HL-60/S4 (cell line): ENCODE measurements around the gene RFX4.

Experiments used
- in situ Hi-C: fragments of 300-500 bp; cut with MboI; formaldehyde crosslinking; loops from 2 replicates; pipeline ENCODE4 v1.14.3; 2022; ENCODE audit warnings: low sequenced_read_pairs

Gene RFX4

DNA sequence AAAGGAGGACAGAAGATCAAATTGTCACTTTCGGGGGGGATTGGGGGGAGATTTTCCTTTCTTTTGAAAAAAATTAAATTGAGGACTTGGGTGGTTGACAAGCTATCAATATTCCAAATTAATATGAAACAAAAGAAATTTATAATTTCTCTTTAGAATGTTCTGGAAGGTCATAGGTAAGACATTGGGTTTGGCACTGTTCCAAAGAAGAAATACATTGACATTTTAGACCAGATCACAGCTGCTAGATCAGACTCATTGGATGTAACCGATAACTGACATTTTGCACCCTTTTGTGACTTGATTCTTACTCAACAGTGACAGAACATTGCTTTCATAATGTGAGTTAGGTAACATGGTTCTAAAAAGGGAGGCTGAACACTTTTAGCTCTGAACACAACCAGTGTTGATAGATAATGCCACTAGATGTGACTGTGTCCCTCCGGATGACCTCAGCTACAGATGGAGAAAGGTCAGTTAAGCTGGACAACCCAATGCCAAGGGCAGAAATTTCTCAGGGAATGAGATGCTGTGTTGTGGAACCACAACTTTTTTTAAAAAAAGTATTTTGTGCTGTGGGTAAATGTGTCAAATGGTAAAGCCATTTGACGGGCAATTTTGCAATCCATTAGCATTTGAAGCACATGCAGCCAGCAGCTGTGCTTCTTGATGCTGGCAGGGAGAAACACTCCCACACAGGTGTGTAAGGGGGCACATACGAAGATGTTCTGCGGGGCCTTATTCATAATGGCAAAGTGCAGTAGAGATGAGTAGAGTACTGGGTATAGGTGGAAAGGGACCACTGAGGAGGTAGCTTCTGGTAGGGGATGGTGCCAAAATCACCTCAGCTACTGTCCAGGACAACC is 62.9 kb downstream of the RFX4 start:
- in situ Hi-C loops = no loop called here

DNA sequence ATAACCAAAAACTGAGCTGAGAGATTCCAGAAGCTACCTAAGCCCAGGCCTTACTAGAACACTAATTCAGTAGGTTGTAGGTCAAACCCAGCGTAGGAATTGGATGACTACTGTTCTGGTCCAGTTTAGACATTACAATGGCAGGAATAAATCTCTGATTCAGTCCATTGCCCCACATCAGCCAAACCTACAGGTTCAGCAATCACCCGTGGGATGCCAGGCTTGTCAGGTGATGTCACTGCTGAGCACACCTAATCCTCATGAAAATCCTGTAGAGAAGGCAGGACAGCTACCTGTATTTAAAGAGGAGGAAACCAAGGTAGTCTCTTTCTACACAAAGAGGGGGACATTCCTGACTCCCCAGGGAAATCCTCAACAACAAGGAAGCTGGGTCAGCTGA is 63.7 kb downstream of the RFX4 start:
- in situ Hi-C loops = no loop called here

DNA sequence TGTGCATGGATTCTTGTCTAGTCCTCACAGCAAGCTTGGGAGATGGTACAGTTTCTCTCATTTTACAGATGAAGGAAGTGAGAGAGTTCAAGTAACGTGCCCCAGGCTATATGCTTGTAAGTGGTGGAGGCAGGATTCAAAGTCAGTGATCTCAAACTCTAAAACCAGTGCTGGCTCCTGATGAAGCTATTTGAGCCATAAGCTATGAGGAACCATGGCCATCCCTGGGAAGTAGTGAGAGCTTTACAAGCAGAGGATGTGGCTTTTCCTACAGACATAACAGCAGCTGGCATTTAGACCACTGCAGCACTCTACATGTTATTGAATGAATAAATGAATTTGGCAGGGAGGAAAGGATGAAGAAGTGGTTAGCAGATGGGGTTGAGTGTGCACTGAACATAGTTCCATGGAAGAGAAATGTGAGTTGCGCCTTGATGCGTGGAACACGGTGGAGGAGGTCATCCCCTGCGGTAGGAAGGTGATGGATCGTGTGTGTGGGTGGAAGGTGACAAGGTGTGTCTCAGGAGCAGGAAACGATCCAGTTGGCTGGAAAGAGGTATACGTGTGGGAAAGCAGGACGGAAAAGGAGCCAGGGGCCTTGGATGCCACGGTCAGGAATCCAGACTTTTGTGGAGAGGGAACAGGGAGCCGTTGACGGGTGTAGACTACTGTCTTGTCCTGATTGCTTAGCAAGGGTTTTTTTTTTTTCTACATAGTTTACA is 65.2 kb downstream of the RFX4 start:
- in situ Hi-C loops = no loop called here

DNA sequence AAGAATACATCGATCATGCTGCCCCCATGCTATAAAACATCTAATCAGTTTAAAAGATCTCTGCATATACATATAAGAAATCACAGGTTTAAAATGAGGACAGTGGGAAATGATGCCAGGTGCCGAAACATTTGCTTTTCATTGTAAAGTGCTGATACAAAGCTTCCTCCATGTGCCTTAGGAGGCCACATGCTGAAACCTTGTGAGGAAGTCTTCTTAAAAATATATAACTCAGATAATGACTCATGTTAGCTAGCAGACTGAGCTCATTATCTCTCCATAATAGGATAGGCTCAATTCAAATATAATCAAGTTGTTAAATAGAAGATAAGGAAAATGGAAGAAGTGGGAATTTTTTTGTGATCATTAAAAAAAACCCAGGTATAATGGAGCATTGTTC is 65.9 kb downstream of the RFX4 start:
- in situ Hi-C loops = no loop called here

DNA sequence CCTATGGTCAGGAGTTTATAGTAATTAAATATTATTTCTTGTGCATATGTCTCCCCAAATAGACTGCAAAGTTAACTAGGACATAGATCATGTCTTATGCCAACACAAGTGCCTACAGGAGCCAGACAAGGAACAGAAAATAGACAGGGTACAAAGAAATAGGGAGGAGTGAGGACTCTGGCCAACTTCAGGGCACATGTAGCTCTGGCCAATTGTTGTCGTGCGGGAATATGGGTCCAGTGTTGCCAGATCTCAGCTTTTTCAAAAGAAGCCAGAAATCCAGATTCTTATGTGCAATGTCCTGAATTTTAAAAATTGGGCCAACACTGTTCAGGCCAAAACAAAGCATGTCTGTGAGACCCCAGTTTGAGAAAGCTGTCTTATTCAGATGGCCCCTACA is 68.7 kb downstream of the RFX4 start:
- in situ Hi-C loops = no loop called here

DNA sequence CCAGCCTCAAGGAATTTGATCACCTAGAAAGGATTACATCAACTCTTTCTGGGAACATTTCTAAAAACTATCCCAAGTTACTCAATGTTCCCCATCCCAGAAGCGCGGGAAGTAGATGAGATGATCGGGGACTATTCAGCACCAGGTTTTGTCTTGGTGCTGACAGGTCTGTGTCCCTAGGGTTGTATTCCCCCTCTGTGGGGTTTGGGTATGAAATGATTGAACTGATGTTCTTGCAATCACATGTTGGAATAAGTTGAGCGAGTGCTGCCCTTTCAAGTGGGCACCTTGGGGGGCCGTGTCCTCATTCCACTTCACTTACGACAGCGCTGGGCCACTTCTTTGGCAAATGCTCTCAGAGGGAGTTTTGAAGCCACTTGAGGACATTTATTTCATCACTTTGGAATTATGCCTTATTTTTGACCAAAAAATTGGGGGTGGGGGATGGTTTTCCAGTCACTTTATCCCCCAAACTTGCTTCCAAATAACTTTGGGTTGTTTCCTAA is 69.8 kb downstream of the RFX4 start:
- in situ Hi-C loops = no loop called here

DNA sequence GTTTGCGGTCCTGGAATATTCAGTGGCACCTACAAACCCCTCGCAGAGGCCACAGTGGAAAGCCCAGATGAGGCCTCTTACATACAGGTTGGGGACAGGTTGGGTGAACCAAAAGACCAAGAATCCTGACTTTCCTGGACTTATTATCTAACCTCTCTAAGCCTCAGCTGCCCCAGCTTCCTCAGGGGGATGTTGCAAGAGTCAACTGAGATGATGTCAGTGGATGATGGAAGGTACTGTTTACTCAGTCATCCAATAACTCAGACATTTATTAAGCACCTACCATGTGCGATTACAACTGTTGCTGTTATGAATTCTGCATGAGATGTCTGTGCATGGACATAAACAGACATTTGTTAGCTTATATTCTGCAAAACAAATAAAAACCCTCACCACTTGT is 72.8 kb downstream of the RFX4 start:
- in situ Hi-C loops = no loop called here

DNA sequence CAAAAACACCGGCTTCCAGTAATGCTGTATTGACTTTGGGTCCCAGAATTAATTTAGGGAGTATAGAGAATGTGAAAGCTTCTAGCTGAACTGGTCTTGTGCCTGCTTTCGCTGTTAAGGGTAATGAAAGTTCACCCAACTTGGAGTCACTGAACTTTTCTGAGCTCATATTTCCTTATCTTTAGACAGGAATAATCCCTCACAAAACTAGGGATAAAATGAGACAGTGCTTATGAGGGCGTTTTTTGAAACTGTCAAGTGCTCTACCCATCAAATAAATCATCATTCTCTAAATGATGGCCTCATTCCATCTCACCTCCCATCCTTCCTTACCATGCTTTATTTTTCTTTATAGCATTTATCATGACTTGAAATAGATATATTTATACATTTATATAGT is 74.7 kb downstream of the RFX4 start:
- in situ Hi-C loops = no loop called here

DNA sequence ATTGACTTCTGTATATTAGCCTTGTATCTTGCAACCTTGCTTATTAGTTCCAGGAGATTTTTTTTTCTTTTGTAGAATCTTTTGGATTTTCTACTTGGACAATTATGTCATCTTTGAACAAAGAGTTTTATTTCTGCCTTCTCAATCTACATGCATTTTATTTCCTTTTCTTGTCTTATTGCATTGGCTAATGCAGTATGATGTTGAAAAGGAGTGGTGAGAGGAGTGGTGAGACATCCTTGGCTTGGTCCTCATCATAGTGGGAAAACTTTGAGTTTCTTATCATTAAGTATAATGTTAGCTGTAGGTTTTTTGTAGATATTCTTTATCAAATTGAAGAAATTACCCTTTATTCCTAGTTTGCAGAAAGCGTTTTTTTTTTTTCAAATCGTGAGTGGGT is 80.6 kb downstream of the RFX4 start:
- in situ Hi-C loops = no loop called here

DNA sequence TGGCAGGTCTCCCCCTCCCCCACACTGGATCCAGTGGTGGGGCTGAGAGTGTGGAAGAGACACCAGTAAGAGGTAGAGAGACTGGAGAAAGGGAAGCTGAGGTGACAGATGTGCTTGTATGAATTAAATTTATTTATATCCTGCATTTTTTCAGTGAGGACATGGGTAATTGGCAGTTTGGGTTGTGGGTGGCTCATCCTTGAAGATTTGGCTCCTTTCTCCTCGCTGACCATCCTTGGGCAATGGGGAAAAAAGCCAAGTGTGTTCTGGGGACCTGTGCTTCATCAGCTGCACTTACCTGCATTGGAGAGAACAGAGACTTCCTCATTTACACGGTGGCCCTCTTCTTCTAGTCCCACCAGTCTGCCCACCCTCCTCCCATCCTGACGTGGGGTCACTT is 86.4 kb downstream of the RFX4 start:
- in situ Hi-C loops = no loop called here

DNA sequence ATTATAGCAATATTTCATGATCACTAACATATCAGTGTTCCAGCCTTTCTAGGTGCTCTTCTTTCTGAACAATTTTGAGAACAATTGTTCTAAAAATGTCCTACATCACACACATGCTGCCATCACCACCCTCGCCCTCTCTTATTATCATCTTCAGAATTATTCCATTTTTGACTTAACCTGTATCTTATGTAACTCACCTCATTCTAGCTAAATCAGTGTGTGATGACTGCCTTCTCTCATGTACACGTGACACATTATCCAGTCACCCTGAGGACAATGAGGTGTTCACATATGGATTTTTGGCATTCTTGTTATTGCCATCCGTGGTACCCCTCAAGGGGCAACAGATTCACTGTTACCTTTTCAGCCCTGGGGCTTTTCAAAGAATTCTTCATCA is 87.3 kb downstream of the RFX4 start:
- in situ Hi-C loops = no loop called here

DNA sequence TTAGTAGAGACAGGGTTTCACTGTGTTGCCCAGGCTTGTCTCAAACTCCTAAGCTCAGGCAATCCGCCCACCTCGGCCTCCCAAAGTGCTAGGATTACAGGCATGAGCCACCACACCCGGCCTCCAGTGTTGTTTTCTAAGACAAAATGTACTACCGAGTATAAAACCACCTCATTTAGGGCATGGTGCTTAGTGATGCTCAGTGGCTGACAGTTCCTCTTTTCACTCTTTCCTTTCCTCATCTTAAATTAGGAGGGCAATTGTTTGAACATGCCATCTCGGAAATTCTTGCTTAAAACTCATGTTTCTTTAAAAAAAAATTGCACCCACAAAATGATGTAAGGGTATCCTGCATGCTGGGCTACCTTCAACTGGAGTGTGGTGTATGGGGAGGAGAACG is 89.0 kb downstream of the RFX4 start:
- in situ Hi-C loops = no loop called here

DNA sequence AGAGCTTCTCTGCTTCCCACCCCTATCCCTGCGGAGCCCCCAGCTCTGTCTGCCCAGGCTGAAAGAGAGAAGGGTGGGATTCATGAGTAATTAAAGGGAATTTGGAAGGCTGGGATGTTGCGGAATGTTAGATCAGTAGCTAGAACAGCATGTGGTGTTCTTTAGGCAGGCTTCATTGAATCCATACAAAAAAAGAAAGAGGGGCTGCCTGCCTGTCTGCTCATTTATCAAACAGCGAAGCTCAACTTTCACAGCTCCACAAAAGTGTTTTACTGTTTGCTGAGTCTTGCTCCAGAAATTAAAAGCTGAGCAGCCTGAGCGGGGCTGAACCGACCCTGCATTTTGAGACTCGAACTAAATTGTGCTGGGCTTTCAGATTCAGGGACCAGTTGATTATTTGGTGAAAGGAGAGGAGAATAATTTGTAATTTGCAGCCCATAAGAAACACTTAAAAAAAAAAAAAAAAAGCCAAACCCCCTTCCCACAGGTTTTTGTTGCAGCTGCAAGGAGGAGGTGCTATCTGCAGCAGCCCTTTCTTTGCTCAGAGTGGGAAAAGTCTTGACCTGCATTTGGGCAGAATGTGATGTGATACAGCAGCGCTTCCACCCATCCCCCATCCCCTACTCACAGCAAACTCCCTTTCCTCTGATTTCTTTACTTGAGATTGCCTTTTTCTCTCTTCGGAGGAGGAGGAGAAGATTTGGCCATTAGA is 89.7 kb downstream of the RFX4 start:
- in situ Hi-C loops = no loop called here

DNA sequence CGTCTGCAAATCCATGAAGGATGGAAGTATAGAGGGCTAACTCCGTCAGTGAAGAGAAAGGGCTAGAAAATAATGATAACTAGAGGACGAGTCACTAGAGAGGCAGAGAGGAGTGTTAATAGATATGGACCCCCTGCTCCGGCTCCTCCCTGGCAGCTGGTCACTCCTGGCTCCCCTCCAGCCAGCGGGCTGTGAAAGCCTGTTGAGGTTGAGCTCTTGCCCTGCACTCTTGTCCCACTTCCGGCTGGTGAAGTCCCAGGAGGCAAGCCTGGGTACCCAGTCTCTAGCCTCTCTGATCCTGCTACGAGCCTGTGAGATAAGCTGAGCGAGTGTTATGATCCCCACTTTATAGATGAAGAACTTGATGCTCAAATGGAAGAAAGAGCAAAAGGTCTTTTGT is 90.3 kb downstream of the RFX4 start:
- in situ Hi-C loops = no loop called here

DNA sequence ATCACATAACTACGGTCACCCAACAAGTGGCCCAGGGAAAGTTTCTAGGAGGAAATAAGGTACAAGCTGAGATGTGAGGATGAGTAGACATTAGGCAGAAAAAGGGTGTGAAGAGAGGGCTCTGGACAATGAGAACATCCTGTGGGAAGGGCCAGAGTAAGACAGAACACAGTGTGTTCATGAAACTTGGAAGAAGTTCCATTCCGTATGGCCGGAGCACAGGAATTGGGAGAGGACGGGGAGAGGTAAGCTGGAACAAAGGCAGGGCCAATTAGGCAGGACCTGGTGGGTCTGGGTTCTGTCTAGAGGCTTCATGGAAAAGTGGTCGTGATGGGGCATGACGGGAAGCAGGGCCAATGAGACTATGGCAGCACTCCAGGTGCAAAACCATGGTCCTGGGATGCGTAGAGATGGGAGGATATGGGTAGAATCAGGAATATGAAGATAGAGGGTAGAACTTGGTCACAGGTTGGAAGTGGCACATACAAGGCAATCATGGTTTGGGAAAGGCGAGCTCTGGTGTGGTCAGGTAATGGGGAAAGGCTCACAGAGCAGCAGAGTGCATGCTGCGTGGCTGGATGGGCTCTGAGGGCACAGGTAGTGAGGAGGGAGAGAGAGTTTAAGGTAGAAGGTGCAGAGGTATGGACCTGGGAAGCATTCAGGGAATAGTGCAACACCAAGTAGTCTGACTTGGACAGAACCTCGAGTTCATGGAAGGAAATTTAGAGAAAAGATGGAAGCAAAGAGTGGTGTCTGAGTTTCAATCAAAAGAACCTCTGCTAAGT is 93.0 kb downstream of the RFX4 start:
- in situ Hi-C loops = no loop called here

DNA sequence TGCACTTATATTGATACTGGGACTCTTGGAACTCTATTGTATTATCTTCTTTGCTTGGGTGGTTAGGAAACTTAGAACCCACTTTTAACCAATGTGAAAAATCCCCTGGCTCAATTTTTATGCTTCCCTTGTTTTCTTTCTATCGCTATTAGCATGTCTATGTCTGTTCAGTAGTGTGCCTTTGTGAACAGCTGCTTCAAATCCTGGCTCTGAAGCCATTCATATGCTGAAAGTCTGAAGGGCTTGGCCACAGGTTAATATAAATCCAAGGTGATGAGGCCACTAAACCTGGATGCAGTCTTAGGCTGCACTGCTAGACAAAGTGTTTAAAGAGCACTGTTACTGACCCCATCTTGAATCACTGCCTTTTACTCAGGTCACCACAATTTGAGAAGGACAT is 96.8 kb downstream of the RFX4 start:
- in situ Hi-C loops = no loop called here

DNA sequence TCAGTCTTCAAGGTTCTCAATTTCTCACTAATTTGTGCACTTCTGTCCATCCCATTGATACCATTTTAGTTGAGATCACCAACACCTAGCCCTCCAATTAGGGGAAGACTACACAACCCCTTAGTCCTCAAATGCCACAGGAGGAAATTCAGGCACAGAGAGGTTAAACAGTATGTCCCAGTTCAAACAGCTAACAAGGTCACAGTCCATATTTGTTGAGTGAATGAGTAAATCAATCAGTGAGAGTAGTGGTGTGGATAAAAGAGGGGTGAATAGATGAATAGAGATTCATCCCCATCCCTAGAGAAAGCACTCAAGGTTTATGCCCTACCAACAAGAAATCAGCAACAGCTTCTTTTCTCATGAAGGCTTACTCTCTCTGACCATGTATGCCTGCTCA is 97.5 kb downstream of the RFX4 start:
- in situ Hi-C loops = no loop called here

DNA sequence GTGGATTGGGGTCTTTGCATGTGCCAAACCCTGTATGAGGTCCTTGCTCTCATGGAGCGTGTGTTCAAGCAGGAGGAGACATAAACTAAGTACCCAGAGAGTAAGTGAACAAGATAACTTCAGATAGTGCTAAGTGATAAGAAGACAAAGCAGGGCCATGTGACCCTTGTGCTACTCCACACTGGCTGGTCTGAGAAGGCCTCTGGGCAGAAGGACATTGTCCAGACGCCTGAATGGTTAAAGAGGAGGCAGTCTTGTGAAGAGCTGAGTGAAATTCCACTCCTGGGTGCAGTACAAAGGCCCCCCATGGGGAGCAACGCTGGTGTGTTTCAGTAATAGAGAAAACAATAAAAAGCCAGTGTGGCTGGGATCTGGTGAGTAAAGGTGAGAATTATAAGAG is 98.4 kb downstream of the RFX4 start:
- in situ Hi-C loops = no loop called here

DNA sequence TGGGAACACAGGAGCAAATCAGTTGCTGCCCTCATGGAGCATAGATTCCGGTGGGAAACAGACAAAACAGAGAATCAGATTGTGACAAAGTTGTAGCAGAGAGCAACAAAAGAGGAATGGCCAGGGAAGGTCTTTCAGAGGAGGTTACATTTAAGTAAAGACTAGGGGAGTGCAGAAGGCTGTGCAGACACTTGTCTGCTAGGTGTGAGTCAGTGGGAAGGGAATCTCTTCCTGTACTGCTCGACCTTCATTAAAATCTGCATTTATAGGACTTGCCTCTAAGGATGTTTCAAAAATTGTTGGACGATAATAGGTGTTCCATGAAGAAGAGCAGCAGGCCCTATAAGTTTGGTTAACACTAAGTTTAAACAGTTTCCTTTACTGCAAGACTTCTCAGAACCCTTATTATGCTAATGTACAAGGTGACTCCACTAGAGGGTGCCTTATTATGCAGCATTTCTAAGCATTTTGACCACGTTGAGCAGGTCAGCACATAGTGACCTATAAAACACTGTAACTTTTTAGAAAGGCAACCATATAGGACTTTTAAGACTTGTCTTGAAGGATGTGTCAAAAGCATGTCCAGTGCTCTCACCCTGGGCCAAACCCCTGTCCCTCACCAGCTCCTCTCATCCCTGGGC is 99.9 kb downstream of the RFX4 start:
- in situ Hi-C loops = no loop called here

DNA sequence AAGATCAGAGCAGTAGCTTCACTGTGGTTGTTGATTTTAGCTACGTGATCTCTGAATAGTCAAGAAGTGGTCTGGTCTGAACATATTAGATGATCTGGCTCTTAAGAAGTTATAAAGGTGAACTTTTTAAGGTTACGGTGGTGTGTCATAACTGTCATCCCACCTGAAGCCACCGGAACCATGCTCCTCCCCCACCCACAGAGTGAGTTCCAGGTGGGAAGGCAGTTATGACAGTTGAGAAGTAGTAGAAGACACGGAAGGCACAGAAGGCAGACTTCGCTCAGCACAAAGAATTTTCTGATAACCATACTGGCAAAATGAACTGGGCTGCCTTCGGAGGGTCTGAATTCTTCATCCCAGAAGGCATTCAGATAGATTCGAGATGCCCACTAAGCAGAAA is 101.7 kb downstream of the RFX4 start:
- in situ Hi-C loops = no loop called here
